Suprapubic skin (tissue), 4 donors: Measurements from ENCODE around the gene TMEM86B. TPM values are rescaled to one million over a fixed set of nuclear protein-coding genes. Genes with fewer than 3 reads are reported as not detected.
"Not testable (repeated sequence)": the region's sequence is repeated elsewhere in the genome, so short reads cannot be mapped to it uniquely, and the experiment has no call there.

Experiments
- DNase-seq, 2 donors: peaks; one replicate each; pipeline ENCODE4 v3.0.0-alpha.2; 2019; ENCODE audit warnings: low spot score in 2 of 2
- H3K27ac ChIP-seq: fragments of 200-600 bp; sonication (generic); one replicate; pipeline ENCODE4 v1.5.1; 2019
- H3K27me3 ChIP-seq: fragments of 200-600 bp; sonication (generic); one replicate; pipeline ENCODE4 v1.5.1; 2019
- H3K36me3 ChIP-seq: fragments of 200-600 bp; sonication (generic); one replicate; pipeline ENCODE4 v1.5.1; 2019
- H3K4me1 ChIP-seq: fragments of 200-600 bp; sonication (generic); one replicate; pipeline ENCODE4 v1.5.1; 2019
- H3K4me3 ChIP-seq: fragments of 200-600 bp; sonication (generic); one replicate; pipeline ENCODE4 v1.5.1; 2019; ENCODE audit warnings: mild to moderate bottlenecking
- H3K9me3 ChIP-seq: fragments of 200-600 bp; sonication (generic); one replicate; pipeline ENCODE4 v1.5.1; 2019
- EP300 ChIP-seq: sonication (generic); formaldehyde crosslinking; IDR thresholded peaks from one replicate; pipeline ENCODE4 v1.6.1; 2017; ENCODE audit warnings: antibody characterized with exemption
- POLR2A ChIP-seq, 2 donors: fragments of 450-650 bp; IDR thresholded peaks; one replicate each; pipeline ENCODE4 v1.6.1; 2017; ENCODE audit warnings: antibody characterized with exemption in 2 of 2, mild to moderate bottlenecking in 2 of 2, moderate library complexity in 2 of 2
- POLR2AphosphoS5 ChIP-seq, 3 donors: sonication (generic); formaldehyde crosslinking; IDR thresholded peaks; one replicate each; pipeline ENCODE4 v1.6.1; 2017; ENCODE audit warnings: antibody characterized with exemption in 3 of 3
- WGBS: methylation state at CpG from one replicate; pipeline ENCODE4 v1.1.5; 2018; 5-methylcytosine and 5-hydroxymethylcytosine counted together
- total RNA-seq, 4 donors: library from RNA; depleted of rRNA; stranded (reverse); fragments of >200 nt; gene quantifications; one replicate each; pipeline ENCODE4 v1.1.0, GENCODE V29; 2016
- TF ChIP-seq, protein P1 (sequence below), 2 donors: fragments of 200-600 bp in 1 of 2; fragments of 450-650 bp in 1 of 2; sonication (generic) in 1 of 2; IDR thresholded peaks; one replicate each; pipeline ENCODE4 v1.5.1; 2016 to 2019; ENCODE audit warnings: antibody characterized with exemption in 2 of 2, mild to moderate bottlenecking in 1 of 2, moderate library complexity in 1 of 2

Gene TMEM86B
- total RNA-seq, 4 donors from 2014 or later: 2.0 to 9.4 (median 4.2) TPM

DNA sequence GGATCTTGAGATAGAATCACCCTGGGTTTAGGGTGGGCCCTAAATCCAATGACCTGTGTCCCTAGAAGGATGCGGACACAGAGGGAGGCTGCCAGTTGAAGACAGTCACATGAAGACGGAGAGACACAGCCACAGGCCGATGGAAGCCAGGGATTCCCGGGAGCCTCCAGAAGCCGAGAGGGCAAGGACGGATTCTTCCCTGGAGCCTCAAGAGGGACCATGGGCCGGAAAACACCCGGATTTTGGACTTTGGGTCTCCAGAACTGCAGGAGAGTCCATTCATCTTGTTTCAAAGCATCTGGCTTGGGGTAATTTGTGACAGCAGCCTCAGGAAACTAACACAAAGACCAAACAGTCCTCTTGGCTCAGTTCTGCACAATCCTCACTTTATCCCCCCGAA, 2.3 kb downstream of the TMEM86B start:
- Histone ChIP-seq H3K27me3 (no peaks in the 10 kb centered on the region), H3K27ac (no peak overlapping the region), H3K9me3 (no peaks in the 10 kb centered on the region), H3K4me3 (no peak overlapping the region), H3K36me3 (peaks cover 52% of the 10 kb centered on the region), H3K4me1 (no peaks in the 10 kb centered on the region)
- no peak for DNase-seq
- TF ChIP-seq EP300: no peak
- TF ChIP-seq POLR2AphosphoS5 (IDR thresholded peaks at IDR 0.05): no peak
- TF ChIP-seq, protein P1, sequence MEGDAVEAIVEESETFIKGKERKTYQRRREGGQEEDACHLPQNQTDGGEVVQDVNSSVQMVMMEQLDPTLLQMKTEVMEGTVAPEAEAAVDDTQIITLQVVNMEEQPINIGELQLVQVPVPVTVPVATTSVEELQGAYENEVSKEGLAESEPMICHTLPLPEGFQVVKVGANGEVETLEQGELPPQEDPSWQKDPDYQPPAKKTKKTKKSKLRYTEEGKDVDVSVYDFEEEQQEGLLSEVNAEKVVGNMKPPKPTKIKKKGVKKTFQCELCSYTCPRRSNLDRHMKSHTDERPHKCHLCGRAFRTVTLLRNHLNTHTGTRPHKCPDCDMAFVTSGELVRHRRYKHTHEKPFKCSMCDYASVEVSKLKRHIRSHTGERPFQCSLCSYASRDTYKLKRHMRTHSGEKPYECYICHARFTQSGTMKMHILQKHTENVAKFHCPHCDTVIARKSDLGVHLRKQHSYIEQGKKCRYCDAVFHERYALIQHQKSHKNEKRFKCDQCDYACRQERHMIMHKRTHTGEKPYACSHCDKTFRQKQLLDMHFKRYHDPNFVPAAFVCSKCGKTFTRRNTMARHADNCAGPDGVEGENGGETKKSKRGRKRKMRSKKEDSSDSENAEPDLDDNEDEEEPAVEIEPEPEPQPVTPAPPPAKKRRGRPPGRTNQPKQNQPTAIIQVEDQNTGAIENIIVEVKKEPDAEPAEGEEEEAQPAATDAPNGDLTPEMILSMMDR (IDR thresholded peaks at IDR 0.05): no peak
- no peak for TF ChIP-seq POLR2A (IDR thresholded peaks at IDR 0.05)
- 78% methylated on average over 8 of the region's 9 CpGs for WGBS

DNA sequence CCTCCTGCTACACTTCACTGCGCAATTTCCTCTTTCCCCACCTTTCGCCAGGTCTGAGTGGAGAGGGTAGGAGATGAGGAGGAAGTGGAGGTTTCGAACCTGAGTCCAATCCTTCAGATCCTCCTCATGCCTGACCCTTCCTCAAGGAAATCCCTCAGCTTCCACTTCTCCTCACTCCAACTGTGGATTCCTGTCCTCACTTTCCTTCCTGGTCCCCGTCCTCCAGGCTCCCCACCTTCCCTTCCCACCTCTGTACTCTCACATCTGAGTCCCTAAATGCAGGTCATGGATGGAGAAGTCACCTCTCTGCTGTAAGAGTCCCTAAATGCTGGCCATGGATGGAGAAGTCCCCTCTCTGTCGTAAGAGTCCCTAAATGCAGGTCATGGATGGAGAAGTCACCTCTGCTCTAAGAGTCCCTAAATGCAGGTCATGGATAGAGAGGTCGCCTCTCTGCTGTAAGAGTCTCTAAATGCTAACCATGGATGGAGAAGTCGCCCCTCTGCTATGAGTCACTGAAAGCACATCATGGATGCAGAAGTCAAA, 3.1 kb downstream of the TMEM86B start:
- Histone ChIP-seq H3K4me3 (no peak overlapping the region), H3K27ac (no peak overlapping the region), H3K27me3 (no peaks in the 10 kb centered on the region), H3K36me3 (peaks cover 44% of the 10 kb centered on the region), H3K9me3 (no peaks in the 10 kb centered on the region), H3K4me1 (no peaks in the 10 kb centered on the region)
- DNase-seq: no peak
- WGBS: 90% methylated on average over 7 of the region's 7 CpGs
- TF ChIP-seq EP300 (no peak), POLR2A (IDR thresholded peaks at IDR 0.05) (no peak), POLR2AphosphoS5 (IDR thresholded peaks at IDR 0.05) (no peak)
- TF ChIP-seq, protein P1 (IDR thresholded peaks at IDR 0.05): no peak

DNA sequence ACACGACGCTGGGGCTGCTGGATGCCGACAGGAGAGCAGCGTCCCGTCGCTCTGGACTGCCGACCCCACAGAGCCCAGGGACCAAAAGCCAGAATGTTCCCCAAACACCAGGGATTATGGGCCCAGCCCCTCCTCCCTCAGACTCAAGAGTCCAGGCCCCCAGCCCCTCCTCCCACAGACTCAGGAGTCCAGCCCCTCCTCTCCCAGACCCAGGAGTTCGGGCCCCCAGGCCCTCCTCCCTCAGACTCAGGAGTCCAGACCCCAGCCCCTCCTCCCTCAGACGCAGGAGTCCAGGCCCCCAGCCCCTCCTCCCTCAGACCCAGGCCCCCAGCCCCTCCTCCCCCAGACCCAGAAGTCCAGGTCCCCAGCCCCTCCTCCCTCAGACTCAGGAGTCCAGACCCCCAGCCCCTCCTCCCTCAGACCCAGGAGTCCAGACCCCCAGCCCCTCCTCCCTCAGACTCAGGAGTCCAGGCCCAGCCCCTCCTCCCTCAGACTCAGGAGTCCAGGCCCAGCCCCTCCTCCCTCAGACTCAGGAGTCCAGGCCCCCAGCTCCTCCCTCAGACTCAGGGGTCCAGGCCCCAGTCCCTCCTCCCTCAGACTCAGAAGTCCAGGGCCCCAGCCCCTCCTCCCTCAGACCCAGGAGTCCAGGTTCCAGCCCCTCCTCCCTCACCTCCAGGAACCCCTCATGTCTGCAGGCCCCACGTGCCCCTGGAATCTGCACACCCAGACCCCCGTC, 3.7 kb downstream of the TMEM86B start:
- H3K4me1 ChIP-seq, H3K4me3 ChIP-seq, H3K27ac ChIP-seq, DNase-seq, H3K27me3 ChIP-seq, H3K9me3 ChIP-seq: not testable (repeated sequence)
- H3K36me3 ChIP-seq: peaks cover 38% of the 10 kb centered on the region
- WGBS: 61% methylated on average over 11 of the region's 11 CpGs

DNA sequence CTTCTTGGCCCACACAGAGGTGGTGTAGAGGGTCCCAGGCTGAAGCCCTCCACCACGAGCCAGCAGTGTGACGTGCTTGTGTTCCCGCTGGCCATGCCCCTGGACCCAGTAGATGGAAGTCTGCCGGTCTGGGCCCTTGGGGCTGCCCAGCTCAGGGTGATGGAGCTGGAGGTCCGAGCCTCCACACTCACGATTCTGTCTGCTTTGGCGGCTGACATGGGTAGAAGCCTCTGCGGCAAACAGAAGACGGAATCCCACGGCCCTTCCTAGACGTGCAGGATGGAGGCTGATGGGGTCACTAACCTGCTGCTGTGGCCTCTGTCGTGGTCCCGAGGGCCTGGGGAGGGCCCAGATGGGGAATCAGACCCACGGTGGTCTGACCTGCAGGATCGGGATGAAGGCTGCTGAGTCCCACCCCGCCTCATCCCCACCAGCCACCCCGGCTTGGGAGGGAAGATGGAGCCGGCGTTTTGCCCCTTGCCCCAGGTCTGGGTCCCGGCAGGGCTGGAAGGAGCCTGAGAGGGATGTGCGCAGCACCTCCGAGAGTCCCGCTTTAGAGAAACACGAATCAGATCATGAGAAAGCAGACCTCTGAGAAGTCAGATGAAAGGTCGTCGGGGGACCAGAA, 4.4 kb downstream of the TMEM86B start:
- Histone ChIP-seq H3K4me1 (no peaks in the 10 kb centered on the region), H3K36me3 (peaks cover 31% of the 10 kb centered on the region), H3K27ac (no peak overlapping the region), H3K27me3 (no peaks in the 10 kb centered on the region), H3K4me3 (no peak overlapping the region), H3K9me3 (no peaks in the 10 kb centered on the region)
- 68% methylated on average over 11 of the region's 26 CpGs for whole genome bisulfite sequencing
- no peak for TF ChIP-seq POLR2A (IDR thresholded peaks at IDR 0.05)
- TF ChIP-seq POLR2AphosphoS5 (IDR thresholded peaks at IDR 0.05): no peak
- TF ChIP-seq, protein P1 (IDR thresholded peaks at IDR 0.05): no peak
- DNase-seq: no peak

DNA sequence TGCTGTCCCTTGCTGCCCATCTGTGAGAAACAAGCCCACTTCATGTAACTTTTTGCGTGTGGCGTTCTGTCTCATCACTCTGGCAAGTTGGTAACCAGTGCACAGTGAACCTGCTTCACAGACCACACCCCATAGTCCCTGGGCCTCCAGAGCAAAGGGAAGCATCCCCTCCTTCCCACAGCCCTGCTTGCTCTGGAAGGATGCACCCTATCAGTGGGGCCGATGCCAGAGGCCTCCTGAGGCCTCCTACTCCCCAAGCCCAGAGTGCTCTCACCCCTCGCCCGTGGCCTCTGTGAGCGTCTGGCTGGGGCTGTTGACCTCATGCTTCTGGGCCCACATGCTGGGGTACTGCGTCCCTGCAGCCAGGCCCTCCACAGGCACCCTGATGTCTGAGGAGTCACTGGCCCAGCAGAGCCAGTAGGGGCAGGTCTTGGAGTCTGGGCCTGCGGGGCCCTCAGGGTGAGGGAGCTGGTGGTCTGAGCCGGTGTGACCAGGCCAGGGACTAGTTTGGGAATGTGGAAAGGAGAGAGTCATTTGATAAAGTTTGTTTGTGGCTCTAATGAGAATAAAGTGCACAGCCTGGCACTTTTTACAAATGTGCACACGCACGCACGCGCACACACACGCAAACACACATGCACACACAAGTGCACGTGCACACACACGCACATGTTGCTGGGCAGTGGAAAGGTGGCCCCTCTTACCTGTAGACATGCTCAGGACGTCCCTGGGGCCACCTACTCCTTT, 5.1 kb downstream of the TMEM86B start:
- peaks cover 24% of the 10 kb centered on the region for H3K36me3 ChIP-seq
- no peaks in the 10 kb centered on the region for H3K27me3 ChIP-seq
- H3K9me3 ChIP-seq: no peaks in the 10 kb centered on the region
- H3K27ac ChIP-seq: no peak overlapping the region
- TF ChIP-seq POLR2AphosphoS5 (IDR thresholded peaks at IDR 0.05) (no peak), POLR2A (IDR thresholded peaks at IDR 0.05) (no peak)
- TF ChIP-seq, protein P1 (IDR thresholded peaks at IDR 0.05): no peak
- no peak for DNase-seq
- no peaks in the 10 kb centered on the region for H3K4me1 ChIP-seq
- H3K4me3 ChIP-seq: no peak overlapping the region
- WGBS: 82% methylated on average over 9 of the region's 17 CpGs
